Stimulated activated naive CD8-positive, alpha-beta T cell treated with anti-CD3 and anti-CD28 coated beads, Interleukin-15, Interleukin-2, amounts not matched to agents 100 ng/mL and 50 ng/mL, for 24 hours (primary cell): ENCODE results near the gene VHLL.

Experiments used
- H3K27ac Mint-ChIP-seq: one replicate; pipeline ENCODE4 v1.8.0; 2021; ENCODE audit warnings: mild to moderate bottlenecking, mixed read lengths
- H3K27me3 Mint-ChIP-seq: one replicate; pipeline ENCODE4 v1.8.0; 2021; ENCODE audit warnings: mixed read lengths
- H3K36me3 Mint-ChIP-seq: one replicate; pipeline ENCODE4 v1.8.0; 2021; ENCODE audit warnings: low read depth, mixed read lengths
- H3K4me1 Mint-ChIP-seq: one replicate; pipeline ENCODE4 v1.8.0; 2021; ENCODE audit warnings: low read depth, mixed read lengths
- H3K4me3 Mint-ChIP-seq: one replicate; pipeline ENCODE4 v1.8.0; 2021; ENCODE audit warnings: mild to moderate bottlenecking, mixed read lengths
- H3K9me3 Mint-ChIP-seq: one replicate; pipeline ENCODE4 v1.8.0; 2021; ENCODE audit warnings: mixed read lengths

Gene VHLL

DNA sequence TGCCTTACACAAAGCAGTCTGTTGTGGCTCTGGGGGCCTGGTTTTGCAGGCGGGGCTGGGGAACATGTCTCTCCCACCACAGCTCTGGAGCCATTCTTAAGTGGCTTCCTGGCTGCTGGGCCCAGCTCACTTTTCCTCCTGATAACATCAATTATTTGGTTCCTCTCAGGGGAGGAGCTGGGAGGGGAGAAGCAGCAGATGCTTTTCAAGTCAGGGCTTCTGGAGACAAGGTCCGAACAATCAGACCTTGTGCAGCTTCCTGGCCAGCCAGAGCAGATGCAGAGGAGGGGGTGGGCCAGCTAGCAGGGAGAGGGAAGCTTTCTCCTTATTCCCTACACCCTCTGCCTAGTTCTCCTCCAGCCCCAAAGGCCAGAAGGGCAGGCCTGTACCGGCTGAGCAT is 47.6 kb downstream of the VHLL start:
- Mint-ChIP-seq H3K27ac (no peak overlapping the region), H3K36me3 (peaks cover 45% of the 10 kb centered on the region), H3K4me1 (no peaks in the 10 kb centered on the region), H3K4me3 (no peak overlapping the region), H3K27me3 (no peaks in the 10 kb centered on the region), H3K9me3 (no peaks in the 10 kb centered on the region)

DNA sequence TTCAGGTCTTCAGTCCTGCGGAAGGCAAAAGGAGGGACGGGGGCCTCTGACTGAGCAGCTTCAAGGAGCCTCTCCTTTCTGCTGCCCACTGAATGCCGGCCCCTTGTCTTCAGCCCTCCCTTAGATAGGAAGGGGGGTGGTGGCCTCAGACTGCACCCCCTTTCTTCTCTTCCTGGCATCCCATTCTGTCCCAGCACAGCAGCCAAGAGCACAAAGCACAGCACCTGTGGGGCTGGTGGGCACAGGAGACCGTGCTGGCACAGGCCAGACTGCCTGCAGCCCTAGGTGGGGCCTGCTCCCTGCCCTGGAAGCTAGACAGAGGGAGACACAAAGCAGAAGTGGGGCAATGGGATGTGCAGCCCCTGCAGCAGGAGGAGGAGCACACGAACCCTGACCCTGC is 49.5 kb downstream of the VHLL start:
- H3K9me3 Mint-ChIP-seq, result no peaks in the 10 kb centered on the region
- H3K4me1 Mint-ChIP-seq, result peaks cover 19% of the 10 kb centered on the region
- H3K27ac Mint-ChIP-seq, result no peak overlapping the region
- H3K36me3 Mint-ChIP-seq, result peaks cover 35% of the 10 kb centered on the region
- no peak overlapping the region for H3K4me3 Mint-ChIP-seq
- no peaks in the 10 kb centered on the region for H3K27me3 Mint-ChIP-seq
